ENCODE results near the gene FIS1. TPM values are rescaled to one million over a fixed set of nuclear protein-coding genes. Genes with fewer than 3 reads are reported as not detected.

FIS1 gene
- total RNA-seq, 1 donor from 2014 or later, result 266 TPM

GRCh38 chr7:101233907-101234547 is 10.9 kb downstream of the FIS1 start:
- no peak overlapping the region for H3K27ac ChIP-seq
- intact Hi-C loops (cut with DNase I), result no loop called here
- no peaks in the 10 kb centered on the region for H3K9me3 ChIP-seq
- H3K27me3 ChIP-seq, result no peaks in the 10 kb centered on the region
- no peak overlapping the region for H3K4me3 ChIP-seq
- peaks cover 0 to 5% of the 10 kb centered on the region in 2 donors for H3K4me1 ChIP-seq
- no peak for DNase-seq (ENCODE audit: low spot score in 2 of 2)
- H3K36me3 ChIP-seq, result peaks cover 15 to 25% of the 10 kb centered on the region in 2 donors
- TF ChIP-seq CTCF (IDR thresholded peaks at IDR 0.05), result no peak

- Histone ChIP-seq H3K36me3 (peaks cover 13 to 28% of the 10 kb centered on the region in 2 donors), H3K4me1 (peaks cover 0 to 3% of the 10 kb centered on the region in 2 donors), H3K4me3 (peak overlapping the region in 1 of 2 donors; percentile 26), H3K9me3 (no peaks in the 10 kb centered on the region), H3K27me3 (no peaks in the 10 kb centered on the region), H3K27ac (no peak overlapping the region)
- no peak for DNase-seq (ENCODE audit: low spot score in 2 of 2)
- intact Hi-C loops (cut with DNase I), result no loop called here
- TF ChIP-seq CTCF (IDR thresholded peaks at IDR 0.05), result no peak
Measured at GRCh38 chr7:101232141-101232850, 12.6 kb downstream of the FIS1 start.

- no peak for DNase-seq (ENCODE audit: low spot score in 2 of 2)
- Histone ChIP-seq H3K36me3 (peaks cover 19 to 28% of the 10 kb centered on the region in 2 donors), H3K4me1 (no peaks in the 10 kb centered on the region), H3K27me3 (no peaks in the 10 kb centered on the region), H3K9me3 (no peaks in the 10 kb centered on the region), H3K4me3 (no peak overlapping the region), H3K27ac (no peak overlapping the region)
- intact Hi-C loops (cut with DNase I), result no loop called here
- no peak for TF ChIP-seq CTCF (IDR thresholded peaks at IDR 0.05)
Measured at GRCh38 chr7:101231644-101232043, 13.2 kb downstream of the FIS1 start.

- Histone ChIP-seq H3K36me3 (peaks cover 47 to 59% of the 10 kb centered on the region in 2 donors), H3K27ac (no peak overlapping the region)
- no peak for TF ChIP-seq CTCF (IDR thresholded peaks at IDR 0.05)
Measured at GRCh38 chr7:101226721-101227120, 18.2 kb downstream of the FIS1 start.

GRCh38 chr7:101225650-101226049 is 19.2 kb downstream of the FIS1 start:
- Histone ChIP-seq H3K4me3 (no peak overlapping the region), H3K27me3 (no peaks in the 10 kb centered on the region), H3K27ac (no peak overlapping the region), H3K36me3 (peaks cover 47 to 59% of the 10 kb centered on the region in 2 donors), H3K9me3 (no peaks in the 10 kb centered on the region), H3K4me1 (no peaks in the 10 kb centered on the region)
- TF ChIP-seq CTCF (IDR thresholded peaks at IDR 0.05), result no peak
- intact Hi-C loops (cut with DNase I), result no loop called here
- no peak for DNase-seq (ENCODE audit: low spot score in 2 of 2)

More at GRCh38 chr7:101226721-101227120, 18.2 kb downstream of the FIS1 start:
- H3K9me3 ChIP-seq, result no peaks in the 10 kb centered on the region
- H3K4me3 ChIP-seq, result no peak overlapping the region
- H3K27me3 ChIP-seq, result no peaks in the 10 kb centered on the region
- intact Hi-C loops (cut with DNase I), result no loop called here
- no peak for DNase-seq (ENCODE audit: low spot score in 2 of 2)
- no peaks in the 10 kb centered on the region for H3K4me1 ChIP-seq

Data from ascending aorta (tissue), 2 donors.